Activated CD4-positive, alpha-beta T cell treated with anti-CD3 and anti-CD28 coated beads, Interleukin-2, Interleukin-6, amounts not matched to agents 100 ng/mL and 50 ng/mL, durations not matched to agents 16 hours and 8 hours (primary cell): Measurements from ENCODE around the gene IL1A.

Experiments used
- DNase-seq: peaks from one replicate; pipeline ENCODE4 v3.0.0-alpha.2; 2020

IL1A gene

GRCh38 chr2:112757265-112757664 is 27.0 kb downstream of the IL1A start:
- no peak for DNase-seq

- no peak for DNase-seq
Observed at GRCh38 chr2:112756207-112756606, 28.1 kb downstream of the IL1A start.

- no peak for DNase-seq
Observed at GRCh38 chr2:112755444-112755843, 28.8 kb downstream of the IL1A start.

- no peak for DNase-seq
Observed at GRCh38 chr2:112754564-112754963, 29.7 kb downstream of the IL1A start.

GRCh38 chr2:112752667-112753066 is 31.6 kb downstream of the IL1A start:
- no peak for DNase-seq

- no peak for DNase-seq
Observed at GRCh38 chr2:112751451-112752197, 32.7 kb downstream of the IL1A start.

GRCh38 chr2:112750560-112750843 is 33.8 kb downstream of the IL1A start:
- no peak for DNase-seq

GRCh38 chr2:112749755-112750559 is 34.3 kb downstream of the IL1A start:
- peak; percentile 89 for DNase-seq

- no peak for DNase-seq
Observed at GRCh38 chr2:112740527-112740926, 43.8 kb downstream of the IL1A start.

- DNase-seq = no peak
Observed at GRCh38 chr2:112737542-112738232, 46.6 kb downstream of the IL1A start.

GRCh38 chr2:112733871-112734270 is 50.4 kb downstream of the IL1A start:
- DNase-seq = no peak

GRCh38 chr2:112733456-112733855 is 50.8 kb downstream of the IL1A start:
- DNase-seq = no peak

GRCh38 chr2:112731479-112731878 is 52.8 kb downstream of the IL1A start:
- DNase-seq = no peak

- DNase-seq = no peak
Observed at GRCh38 chr2:112730791-112731190, 53.5 kb downstream of the IL1A start.

GRCh38 chr2:112730216-112730615 is 54.1 kb downstream of the IL1A start:
- no peak for DNase-seq

- DNase-seq = no peak
Observed at GRCh38 chr2:112728378-112729175, 55.7 kb downstream of the IL1A start.

GRCh38 chr2:112728029-112728362 is 56.3 kb downstream of the IL1A start:
- no peak for DNase-seq

GRCh38 chr2:112727276-112728028 is 56.8 kb downstream of the IL1A start:
- DNase-seq = no peak

GRCh38 chr2:112726487-112727190 is 57.7 kb downstream of the IL1A start:
- DNase-seq = peak; percentile 95

- no peak for DNase-seq
Observed at GRCh38 chr2:112725545-112726457, 58.5 kb downstream of the IL1A start.
